SJCRH30 (cell line): Measurements from ENCODE around the gene TMX2. TPM values are rescaled to one million over a fixed set of nuclear protein-coding genes. Genes with fewer than 3 reads are reported as not detected.

Source experiments
- DNase-seq, 2 experiments: peaks; one replicate each; pipeline ENCODE4 v3.0.0-alpha.2; 2015 to 2020
- H3K27ac ChIP-seq: fragments of 250-450 bp; sonication (Bioruptor Pico); 2 replicates; pipeline ENCODE4 v1.5.1; 2020; ENCODE audit warnings: mild to moderate bottlenecking, moderate library complexity
- H3K27me3 ChIP-seq: fragments of 250-450 bp; sonication (Bioruptor Pico); 2 replicates; pipeline ENCODE4 v1.5.1; 2020; ENCODE audit warnings: mild to moderate bottlenecking, moderate library complexity
- H3K36me3 ChIP-seq: fragments of 250-450 bp; sonication (Bioruptor Pico); 2 replicates; pipeline ENCODE4 v1.5.1; 2020; ENCODE audit warnings: mild to moderate bottlenecking, moderate library complexity
- H3K4me1 ChIP-seq: fragments of 250-450 bp; sonication (Bioruptor Pico); 2 replicates; pipeline ENCODE4 v1.5.1; 2020; ENCODE audit warnings: mild to moderate bottlenecking, moderate library complexity
- H3K4me3 ChIP-seq: fragments of 250-450 bp; sonication (Bioruptor Pico); 2 replicates; pipeline ENCODE4 v1.5.1; 2020; ENCODE audit warnings: mild to moderate bottlenecking, moderate library complexity
- H3K9me3 ChIP-seq: fragments of 250-450 bp; sonication (Bioruptor Pico); replicated peaks from 2 replicates; pipeline ENCODE4 v1.5.1; 2020; ENCODE audit warnings: mild to moderate bottlenecking, moderate library complexity
- total RNA-seq: library from RNA; depleted of rRNA; stranded (reverse); fragments of >200 nt; shearing (Covaris generic); gene quantifications from 2 replicates; pipeline ENCODE4 v1.2.3, GENCODE V29; 2014

TMX2 gene
- total RNA-seq, 1 experiment from 2014 or later, result 132 TPM

DNA sequence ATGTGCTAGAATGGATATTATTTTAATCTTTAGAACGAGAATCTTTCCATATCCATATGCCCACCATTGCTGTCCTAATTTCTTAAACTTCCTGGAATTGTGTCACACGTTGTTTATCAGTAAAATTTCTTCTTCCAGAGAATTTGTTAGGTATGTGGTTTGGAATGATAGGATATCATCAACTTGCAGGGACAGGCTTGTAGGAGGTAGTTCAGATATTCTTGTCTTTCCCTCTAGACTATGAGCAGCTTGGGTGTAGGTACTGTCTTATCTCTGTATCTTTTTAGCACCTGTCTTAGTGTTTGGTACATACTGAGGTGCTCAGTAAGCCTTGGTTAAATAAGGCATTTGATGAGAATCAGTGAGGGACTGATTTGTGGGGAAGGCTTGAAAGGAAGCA is 52.6 kb downstream of the TMX2 start:
- Histone ChIP-seq H3K4me1 (peaks cover 16% of the 10 kb centered on the region), H3K27me3 (no peaks in the 10 kb centered on the region), H3K4me3 (no peak overlapping the region), H3K9me3 (no peaks in the 10 kb centered on the region), H3K36me3 (no peaks in the 10 kb centered on the region; the same call in 1 of the 2 replicates), H3K27ac (no peak overlapping the region)
- no peak for DNase-seq

- no peak for DNase-seq
- Histone ChIP-seq H3K27ac (no peak overlapping the region), H3K27me3 (no peaks in the 10 kb centered on the region), H3K9me3 (no peaks in the 10 kb centered on the region), H3K4me3 (no peak overlapping the region), H3K4me1 (peaks cover 5% of the 10 kb centered on the region), H3K36me3 (no peaks in the 10 kb centered on the region; the same call in 1 of the 2 replicates)
Measured at GRCh38 chr11:57770793-57771192, 58.4 kb downstream of the TMX2 start.

GRCh38 chr11:57771365-57771764 is 59.0 kb downstream of the TMX2 start:
- Histone ChIP-seq H3K36me3 (no peaks in the 10 kb centered on the region; the same call in 1 of the 2 replicates), H3K4me1 (peaks cover 9% of the 10 kb centered on the region), H3K27me3 (no peaks in the 10 kb centered on the region), H3K27ac (no peak overlapping the region), H3K9me3 (no peaks in the 10 kb centered on the region), H3K4me3 (no peak overlapping the region)
- DNase-seq, result no peak

- H3K9me3 ChIP-seq, result no peaks in the 10 kb centered on the region
- no peak overlapping the region for H3K4me3 ChIP-seq
- no peaks in the 10 kb centered on the region for H3K27me3 ChIP-seq
- H3K27ac ChIP-seq, result no peak overlapping the region
- DNase-seq, result no peak
- no peaks in the 10 kb centered on the region for H3K36me3 ChIP-seq
- H3K4me1 ChIP-seq, result peaks cover 21% of the 10 kb centered on the region
Measured at GRCh38 chr11:57772562-57772961, 60.2 kb downstream of the TMX2 start.

- Histone ChIP-seq H3K36me3 (no peaks in the 10 kb centered on the region), H3K4me1 (peaks cover 27% of the 10 kb centered on the region), H3K27ac (no peak overlapping the region)
Measured at GRCh38 chr11:57773026-57773598, 60.7 kb downstream of the TMX2 start.

DNA sequence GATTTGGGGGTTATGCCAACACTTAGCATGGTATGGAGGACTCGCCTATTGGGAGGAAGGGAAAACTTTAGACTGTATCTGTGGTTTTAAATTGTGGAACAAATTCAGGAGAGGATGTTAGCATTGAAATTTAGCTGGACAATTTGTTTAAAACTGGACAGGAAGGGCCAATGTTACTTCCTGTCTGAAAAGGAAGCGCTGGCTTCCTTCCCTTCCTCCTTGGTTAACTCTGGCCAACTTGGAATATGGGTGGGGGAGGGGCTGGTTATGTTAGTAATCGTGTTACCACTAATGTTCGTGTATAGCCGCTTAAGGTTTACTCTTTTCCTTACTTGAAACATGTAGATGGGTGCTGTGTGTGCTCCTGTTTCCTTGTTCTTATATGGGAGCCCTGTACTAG is 63.1 kb downstream of the TMX2 start:
- Histone ChIP-seq H3K27ac (peak overlapping the region; percentile 57), H3K36me3 (no peaks in the 10 kb centered on the region), H3K27me3 (no peaks in the 10 kb centered on the region), H3K4me3 (peak overlapping the region; percentile 19), H3K9me3 (no peaks in the 10 kb centered on the region), H3K4me1 (peaks cover 45% of the 10 kb centered on the region)
- DNase-seq, result peak; percentile 30 to 55

More at GRCh38 chr11:57773026-57773598, 60.7 kb downstream of the TMX2 start:
- Histone ChIP-seq H3K27me3 (no peaks in the 10 kb centered on the region), H3K9me3 (no peaks in the 10 kb centered on the region), H3K4me3 (no peak overlapping the region)
- DNase-seq, result no peak

DNA sequence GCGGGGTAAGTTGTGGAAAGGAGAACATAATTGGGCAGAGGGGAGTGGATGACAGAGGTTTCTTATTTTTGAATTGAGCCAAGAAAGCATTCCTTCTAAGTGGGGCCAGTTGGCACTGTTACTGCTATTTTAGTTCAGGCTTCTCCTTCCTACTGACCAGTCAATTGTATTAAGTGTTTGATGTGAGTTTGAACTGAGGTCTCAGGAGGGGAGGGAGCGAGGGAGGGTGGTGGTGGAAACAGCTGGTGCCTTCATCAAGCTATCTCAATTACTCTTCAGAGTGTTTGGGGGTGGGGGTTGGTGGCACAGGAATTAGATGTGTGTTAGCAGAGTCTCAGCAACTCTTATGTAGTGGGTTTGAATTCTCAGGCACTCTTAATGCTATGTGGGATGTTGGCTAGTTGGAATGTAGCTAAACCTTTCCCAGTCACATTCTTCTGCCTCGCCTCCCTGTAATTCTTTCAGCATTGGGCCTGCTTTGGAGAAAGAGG is 63.7 kb downstream of the TMX2 start:
- peak overlapping the region; percentile 19 for H3K4me3 ChIP-seq

DNA sequence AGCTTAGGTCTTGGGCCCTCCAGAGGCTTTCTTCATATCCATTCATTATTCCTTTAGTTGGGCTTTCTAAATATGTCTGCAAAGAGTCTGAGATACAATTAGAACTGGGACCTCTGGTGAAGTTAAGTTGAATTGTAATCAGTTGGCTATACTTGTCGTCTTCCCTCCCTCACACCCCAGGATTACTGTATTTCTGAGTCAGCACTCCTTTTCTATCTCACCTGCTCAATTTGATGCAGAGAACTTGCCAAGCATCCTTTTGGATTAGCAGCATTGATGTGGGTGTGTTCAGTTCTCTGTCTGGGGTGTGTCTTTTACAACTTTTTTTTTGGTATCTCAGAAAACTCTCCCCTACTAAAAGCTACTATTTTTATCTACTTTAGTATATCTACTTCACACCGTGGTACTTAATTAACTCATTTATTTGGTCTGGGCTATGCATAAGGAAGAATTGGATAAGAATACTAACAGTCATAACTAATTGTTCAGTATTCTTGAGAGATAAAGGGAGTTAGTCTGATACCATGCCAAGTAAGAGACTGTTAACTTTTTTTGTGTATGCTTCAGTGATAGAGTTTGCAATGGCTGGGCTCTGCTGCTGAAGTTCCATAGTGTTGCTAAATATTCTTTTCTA is 64.3 kb downstream of the TMX2 start:
- peak overlapping the region; percentile 57 for H3K27ac ChIP-seq
- no peak overlapping the region for H3K4me3 ChIP-seq
- H3K9me3 ChIP-seq, result no peaks in the 10 kb centered on the region
- no peak for DNase-seq
- H3K36me3 ChIP-seq, result no peaks in the 10 kb centered on the region
- no peaks in the 10 kb centered on the region for H3K27me3 ChIP-seq
- H3K4me1 ChIP-seq, result peaks cover 47% of the 10 kb centered on the region

More for the DNA sequence above, 63.7 kb downstream of the TMX2 start:
- H3K27ac ChIP-seq, result peak overlapping the region; percentile 57
- H3K27me3 ChIP-seq, result no peaks in the 10 kb centered on the region
- peaks cover 47% of the 10 kb centered on the region for H3K4me1 ChIP-seq
- no peaks in the 10 kb centered on the region for H3K9me3 ChIP-seq
- peak; percentile 89 to 90 for DNase-seq
- no peaks in the 10 kb centered on the region for H3K36me3 ChIP-seq

DNA sequence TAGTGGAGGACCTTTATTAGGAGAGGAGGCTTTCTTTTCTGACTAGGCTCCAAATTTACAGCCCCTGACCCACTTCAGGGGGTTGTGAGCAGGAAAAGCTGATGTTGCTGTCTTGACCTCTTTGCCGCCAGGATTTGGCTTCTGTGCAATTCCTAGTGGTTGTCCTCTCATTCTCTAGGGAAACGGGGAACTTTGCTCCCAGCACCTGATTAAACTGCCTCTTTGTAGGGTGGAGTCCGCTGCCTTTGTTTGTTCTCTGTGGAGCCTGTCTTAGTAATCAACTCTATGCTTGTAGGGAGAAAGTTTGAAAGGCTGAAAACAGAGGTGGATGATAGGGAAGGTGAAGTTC is 65.5 kb downstream of the TMX2 start:
- H3K4me1 ChIP-seq, result peaks cover 47% of the 10 kb centered on the region
- DNase-seq, result peak; percentile 20 to 55
- peak overlapping the region; percentile 3; the same call in 1 of the 2 replicates for H3K4me3 ChIP-seq

GRCh38 chr11:57778318-57779037 is 66.1 kb downstream of the TMX2 start:
- H3K4me1 ChIP-seq, result peaks cover 47% of the 10 kb centered on the region
- no peaks in the 10 kb centered on the region for H3K9me3 ChIP-seq
- H3K4me3 ChIP-seq, result peak overlapping the region; percentile 11
- H3K36me3 ChIP-seq, result no peaks in the 10 kb centered on the region; the same call in 1 of the 2 replicates
- H3K27me3 ChIP-seq, result no peaks in the 10 kb centered on the region
- peak; percentile 98 to 100 for DNase-seq
- H3K27ac ChIP-seq, result peak overlapping the region; percentile 97

More for the DNA sequence above, 65.5 kb downstream of the TMX2 start:
- no peaks in the 10 kb centered on the region; the same call in 1 of the 2 replicates for H3K36me3 ChIP-seq
- no peaks in the 10 kb centered on the region for H3K9me3 ChIP-seq
- H3K27me3 ChIP-seq, result no peaks in the 10 kb centered on the region
- peak overlapping the region; percentile 97 for H3K27ac ChIP-seq

DNA sequence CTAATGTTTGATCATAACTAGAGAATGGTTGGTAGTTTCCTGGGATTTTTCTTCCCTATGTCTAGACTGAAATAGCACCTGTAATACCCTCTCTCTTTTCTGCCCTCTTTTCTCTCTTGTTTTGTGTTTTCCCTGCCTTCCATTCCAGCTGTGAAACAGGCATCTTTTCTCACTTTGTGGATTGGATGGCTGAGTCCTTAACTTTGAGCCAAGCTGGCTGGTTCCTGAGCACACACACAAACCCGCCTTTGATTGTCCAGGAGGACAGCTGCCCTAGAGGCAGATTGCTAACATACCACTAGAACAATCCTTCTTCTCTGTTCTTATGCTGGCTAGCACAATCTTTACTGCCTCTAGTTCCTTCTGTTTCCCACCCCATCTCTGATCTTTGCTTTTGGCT is 66.9 kb downstream of the TMX2 start:
- peak; percentile 88 to 95 for DNase-seq
- Histone ChIP-seq H3K4me3 (peak overlapping the region; percentile 11), H3K27me3 (no peaks in the 10 kb centered on the region), H3K4me1 (peaks cover 47% of the 10 kb centered on the region), H3K9me3 (no peaks in the 10 kb centered on the region), H3K27ac (peak overlapping the region; percentile 97), H3K36me3 (no peaks in the 10 kb centered on the region; the same call in 1 of the 2 replicates)

- Histone ChIP-seq H3K4me3 (no peak overlapping the region), H3K9me3 (no peaks in the 10 kb centered on the region), H3K4me1 (peaks cover 36% of the 10 kb centered on the region), H3K36me3 (no peaks in the 10 kb centered on the region; the same call in 1 of the 2 replicates), H3K27ac (no peak overlapping the region), H3K27me3 (no peaks in the 10 kb centered on the region)
- no peak for DNase-seq
Measured at GRCh38 chr11:57781529-57781943, 69.1 kb downstream of the TMX2 start.

DNA sequence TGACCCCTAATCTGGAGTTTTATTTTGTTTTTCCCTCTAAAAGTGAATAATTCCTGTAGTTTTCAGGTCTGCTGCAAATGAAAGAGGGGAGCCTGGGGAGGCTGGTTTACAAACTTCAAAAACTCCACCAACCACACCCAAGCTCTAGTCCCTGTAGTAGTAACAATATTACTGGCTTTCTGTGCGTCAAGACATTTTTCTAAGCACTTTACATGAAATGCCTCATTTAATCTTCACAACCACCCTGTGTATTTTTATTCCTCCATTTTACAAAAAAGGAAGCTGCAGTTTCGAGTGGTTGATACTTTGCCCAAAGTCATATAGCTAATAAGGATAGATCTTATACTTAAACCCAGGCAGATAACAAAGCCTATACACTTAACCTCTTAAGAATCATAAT is 72.7 kb downstream of the TMX2 start:
- no peak overlapping the region for H3K27ac ChIP-seq
- no peaks in the 10 kb centered on the region for H3K27me3 ChIP-seq
- H3K4me3 ChIP-seq, result no peak overlapping the region
- H3K36me3 ChIP-seq, result peaks cover 5% of the 10 kb centered on the region; the same call in 1 of the 2 replicates
- no peaks in the 10 kb centered on the region for H3K9me3 ChIP-seq
- peaks cover 6% of the 10 kb centered on the region for H3K4me1 ChIP-seq
- DNase-seq, result no peak

- no peak for DNase-seq
Measured at GRCh38 chr11:57786436-57786835, 74.0 kb downstream of the TMX2 start.

More at GRCh38 chr11:57786436-57786835, 74.0 kb downstream of the TMX2 start:
- H3K4me3 ChIP-seq, result no peak overlapping the region
- H3K36me3 ChIP-seq, result peaks cover 10% of the 10 kb centered on the region
- H3K9me3 ChIP-seq, result no peaks in the 10 kb centered on the region
- no peaks in the 10 kb centered on the region for H3K27me3 ChIP-seq
- no peaks in the 10 kb centered on the region for H3K4me1 ChIP-seq
- no peak overlapping the region for H3K27ac ChIP-seq
